T47D (cell line): Measurements from ENCODE around the gene EML6.

ENCODE experiments used
- DNase-seq, 2 experiments: peaks; one replicate each; pipeline versions ENCODE4 v3.0.0 to v3.0.0-alpha.2; 2011 to 2012; ENCODE audit warnings: low read depth in 1 of 2, low spot score in 1 of 2
- JUND ChIP-seq: IDR thresholded peaks from 2 replicates; pipeline ENCODE4 v1.6.1; 2012; ENCODE audit warnings: low read depth
- in situ Hi-C: cut with HindIII; loops from 2 replicates; pipeline ENCODE4 v1.10.0; 2016; ENCODE audit warnings: low sequenced_read_pairs, low pct_unique_long_range_greater_than_20kb

The EML6 gene

GRCh38 chr2:54712516-54712915 is 10.9 kb upstream of the EML6 start:
- DNase-seq, result no peak
- in situ Hi-C loops, result no loop called here
- TF ChIP-seq JUND, result no peak

GRCh38 chr2:54714996-54715395 is 8.5 kb upstream of the EML6 start:
- in situ Hi-C loops, result no loop called here
- no peak for TF ChIP-seq JUND
- no peak for DNase-seq

DNA sequence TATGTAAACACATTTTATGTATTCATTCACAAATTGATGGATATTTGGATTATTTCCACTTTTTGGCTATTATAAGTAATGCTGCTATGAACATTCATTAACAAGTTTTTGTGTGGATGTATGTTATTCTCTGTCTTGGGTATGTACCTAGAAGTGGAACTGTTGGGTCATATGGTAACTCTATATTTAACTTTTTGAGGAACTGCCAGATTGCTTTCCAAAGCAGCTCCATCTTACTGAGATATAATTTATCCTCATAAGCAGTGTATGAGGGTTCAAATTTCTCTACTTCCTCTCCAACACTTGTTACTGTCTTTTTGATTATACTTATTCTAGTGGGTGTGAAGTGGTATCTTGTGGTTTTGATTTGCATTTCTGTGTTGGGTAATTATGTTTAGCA is 7.1 kb upstream of the EML6 start:
- no peak for DNase-seq

GRCh38 chr2:54720563-54720962 is 2.9 kb upstream of the EML6 start:
- no peak for TF ChIP-seq JUND
- DNase-seq, result no peak
- in situ Hi-C loops, result no loop called here

More for the DNA sequence above, 7.1 kb upstream of the EML6 start:
- in situ Hi-C loops, result no loop called here
- no peak for TF ChIP-seq JUND

DNA sequence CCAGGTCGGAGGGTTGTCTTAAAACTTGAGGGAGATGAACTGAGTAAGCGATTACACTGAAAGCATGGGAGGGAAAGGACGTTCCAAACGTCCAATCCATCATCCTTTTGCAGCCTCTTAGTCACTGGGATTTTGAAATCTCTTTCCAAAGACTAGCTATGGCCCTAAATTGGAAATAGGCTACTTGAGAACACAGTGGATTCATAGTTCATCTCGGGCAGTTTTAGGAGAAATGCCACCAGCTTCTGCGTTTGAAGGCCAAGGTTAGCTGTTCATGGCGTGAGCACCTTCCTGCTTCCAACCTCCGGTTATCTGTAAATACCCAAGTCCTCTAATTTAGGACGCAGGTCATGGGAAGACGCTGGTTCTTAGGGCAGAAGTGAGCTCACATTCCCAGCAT is 821 bp upstream of the EML6 start:
- in situ Hi-C loops, result no loop called here
- DNase-seq, result no peak
- TF ChIP-seq JUND, result no peak

- peak in 1 of 2 experiments; percentile 5 for DNase-seq
- in situ Hi-C loops, result no loop called here
- TF ChIP-seq JUND, result no peak
Measured at GRCh38 chr2:54723996-54724559, 616 bp downstream of the EML6 start.

GRCh38 chr2:54724560-54725342 is 1.3 kb downstream of the EML6 start:
- in situ Hi-C loops, result no loop called here
- TF ChIP-seq JUND, result no peak
- no peak for DNase-seq

- in situ Hi-C loops, result no loop called here
- no peak for DNase-seq
- no peak for TF ChIP-seq JUND
Measured at GRCh38 chr2:54725343-54726099, 2.1 kb downstream of the EML6 start.

DNA sequence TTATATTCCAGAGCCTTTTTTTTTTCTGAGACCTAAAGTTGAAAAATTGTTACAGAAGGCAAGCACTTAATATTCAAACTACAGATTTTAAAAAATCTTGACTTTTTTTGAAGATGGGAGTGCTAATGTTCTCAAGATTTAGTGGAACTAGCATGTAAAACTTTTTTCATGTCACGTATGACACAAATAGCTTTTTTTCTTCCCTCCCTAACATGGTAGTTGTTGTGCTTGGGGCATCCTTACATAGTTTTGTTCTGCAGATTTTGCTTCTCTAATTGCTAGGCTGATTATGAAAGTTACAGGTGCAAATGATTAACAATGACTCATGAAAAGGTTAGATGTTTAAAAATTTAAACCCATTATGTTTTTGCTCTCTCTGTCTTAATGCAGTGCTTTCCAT is 3.0 kb downstream of the EML6 start:
- DNase-seq, result no peak
- in situ Hi-C loops, result no loop called here
- no peak for TF ChIP-seq JUND

DNA sequence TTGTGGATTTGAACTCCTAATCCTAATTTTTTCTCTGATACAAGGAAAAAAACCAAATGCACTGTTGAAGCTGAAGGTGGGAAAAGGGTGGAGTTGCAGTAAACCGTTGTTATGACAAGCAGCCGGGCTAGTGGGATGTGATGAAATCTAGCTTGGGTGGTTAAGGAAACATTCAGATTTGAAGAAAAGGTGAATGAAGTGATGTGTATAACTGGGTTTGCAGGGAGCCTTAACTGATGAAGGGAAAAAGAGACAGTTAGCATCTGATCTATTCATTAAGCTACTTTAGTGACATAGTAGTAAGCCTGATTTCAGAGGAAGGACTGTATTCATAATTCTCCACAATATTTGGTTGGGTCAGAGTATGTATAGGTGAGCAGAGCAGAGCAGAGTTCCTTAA is 3.5 kb downstream of the EML6 start:
- no peak for TF ChIP-seq JUND
- DNase-seq, result no peak
- in situ Hi-C loops, result no loop called here

DNA sequence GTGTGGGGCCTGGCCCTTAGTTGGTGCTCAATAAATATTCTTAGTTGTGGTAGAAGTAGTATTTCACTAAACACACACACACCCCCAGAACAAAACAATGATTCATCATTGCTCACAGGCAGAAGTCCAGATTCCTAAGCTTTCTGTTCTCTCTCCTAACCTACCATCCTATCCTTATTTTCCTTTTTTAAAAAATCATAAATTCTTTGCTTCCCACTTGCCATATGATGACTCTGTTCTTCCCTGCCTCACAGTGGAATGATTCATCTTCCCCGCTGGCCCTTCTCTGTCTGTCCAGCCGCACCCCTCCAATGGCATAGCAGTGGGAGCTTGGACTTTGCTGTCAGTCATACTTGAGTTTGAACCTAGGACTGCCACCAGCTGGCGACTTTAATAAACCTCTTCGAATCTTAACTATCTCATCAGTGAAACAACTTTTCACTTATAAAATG is 5.2 kb downstream of the EML6 start:
- no peak for DNase-seq
- TF ChIP-seq JUND, result no peak
- in situ Hi-C loops, result no loop called here

- DNase-seq, result no peak
- no peak for TF ChIP-seq JUND
- in situ Hi-C loops, result no loop called here
Measured at GRCh38 chr2:54735636-54736035, 12.2 kb downstream of the EML6 start.

DNA sequence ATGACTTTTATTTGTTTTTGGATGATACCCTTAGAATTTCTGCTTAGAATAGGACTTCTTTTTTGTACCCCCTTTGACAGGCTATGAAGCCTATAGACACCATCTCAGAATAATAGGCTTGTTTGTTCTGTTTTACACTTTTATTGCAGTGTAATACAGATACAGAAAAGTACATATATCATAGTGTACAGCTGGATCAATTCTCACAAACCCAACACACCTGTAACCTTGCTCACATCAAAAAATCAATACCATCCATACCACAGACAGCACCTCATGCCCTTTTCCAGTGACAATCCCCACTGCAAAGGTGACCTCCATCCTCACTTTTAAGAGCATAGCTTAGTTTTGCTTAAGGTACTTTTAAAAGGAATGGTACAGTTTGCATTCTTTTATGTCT is 14.8 kb downstream of the EML6 start:
- no peak for DNase-seq
- in situ Hi-C loops, result no loop called here
- TF ChIP-seq JUND, result no peak
